IMR-90 (cell line): ENCODE results near the gene VN1R2. TPM values are rescaled to one million over a fixed set of nuclear protein-coding genes. Genes with fewer than 3 reads are reported as not detected.

Experiments
- ATAC-seq: fragments of 200-7000 bp; cut with Tn5 transposase; 2 replicates; pipeline ENCODE4 v1.9.1; 2020; ENCODE audit warnings: low read depth, mild to moderate bottlenecking, moderate library complexity
- BruUV-seq: library from RNA; stranded (reverse); fragments of 400-500 nt; replicated peaks from 2 replicates; lab custom pipeline; 2021; lab: Mats Ljungman, UMichigan
- CTCF ChIA-PET: fragments of 300-600 bp; formaldehyde crosslinking; extraction: SDS; loops from one replicate; lab custom pipeline; 2021; ENCODE audit warnings: antibody characterized with exemption; lab: Yijun Ruan, JAX
- POLR2A ChIA-PET: fragments of 300-600 bp; sonication (Branson Sonifier 250); formaldehyde crosslinking; loops from one replicate; lab custom pipeline; 2022; ENCODE audit warnings: antibody characterized with exemption; ENCODE audit not compliant: unreplicated experiment; lab: Charles Lee
- DNase-seq: peaks from one replicate; pipeline ENCODE4 v3.0.0; 2013
- H2AFZ ChIP-seq: replicated peaks from 2 replicates; pipeline ENCODE3; 2013; ENCODE audit warnings: low read length, mild to moderate bottlenecking; ENCODE audit not compliant: poor library complexity
- H2AK5ac ChIP-seq: 2 replicates; pipeline ENCODE4 v1.6.1; 2013; ENCODE audit warnings: low read depth, low read length, inconsistent platforms
- H2AK9ac ChIP-seq: replicated peaks from 2 replicates; pipeline ENCODE3; 2013; ENCODE audit warnings: mild to moderate bottlenecking, low read depth, low read length, moderate library complexity; ENCODE audit not compliant: poor library complexity
- H2BK120ac ChIP-seq: 2 replicates; pipeline ENCODE4 v1.6.1; 2013; ENCODE audit warnings: low read depth, low read length, inconsistent platforms
- H2BK15ac ChIP-seq: 3 replicates; pipeline ENCODE4 v1.6.1; 2013; ENCODE audit warnings: low read depth, low read length, inconsistent platforms
- H2BK20ac ChIP-seq: 2 replicates; pipeline ENCODE4 v1.6.1; 2013; ENCODE audit warnings: low read depth, mild to moderate bottlenecking, inconsistent platforms, low read length, moderate library complexity
- H2BK5ac ChIP-seq: 2 replicates; pipeline ENCODE4 v1.6.1; 2013; ENCODE audit warnings: mild to moderate bottlenecking, low read depth, low read length, inconsistent platforms; ENCODE audit not compliant: poor library complexity, severe bottlenecking
- H3K14ac ChIP-seq: replicated peaks from 2 replicates; pipeline ENCODE4 v1.6.1; 2013; ENCODE audit warnings: low read depth, low read length, inconsistent platforms
- H3K18ac ChIP-seq: 2 replicates; pipeline ENCODE4 v1.6.1; 2013; ENCODE audit warnings: low read depth, low read length, control low read depth
- H3K23ac ChIP-seq: 2 replicates; pipeline ENCODE4 v1.6.1; 2013; ENCODE audit warnings: low read depth, low read length, inconsistent platforms
- H3K27ac ChIP-seq: 2 replicates; pipeline ENCODE4 v1.5.1; 2013; ENCODE audit warnings: mild to moderate bottlenecking, control low read depth, low read length; ENCODE audit not compliant: insufficient read depth
- H3K27me3 ChIP-seq: 2 replicates; pipeline ENCODE4 v1.6.1; 2013; ENCODE audit warnings: low read length; ENCODE audit not compliant: control insufficient read depth, insufficient read depth
- H3K36me3 ChIP-seq: 2 replicates; pipeline ENCODE4 v1.6.1; 2013; ENCODE audit warnings: low read length, mixed read lengths; ENCODE audit not compliant: control insufficient read depth, insufficient read depth
- H3K4ac ChIP-seq: 2 replicates; pipeline ENCODE4 v1.6.1; 2013; ENCODE audit warnings: low read depth, low read length, inconsistent platforms
- H3K4me1 ChIP-seq: 2 replicates; pipeline ENCODE4 v1.6.1; 2013; ENCODE audit warnings: low read length, mixed read lengths; ENCODE audit not compliant: control insufficient read depth, insufficient read depth
- H3K4me2 ChIP-seq: 2 replicates; pipeline ENCODE4 v1.6.1; 2013; ENCODE audit warnings: low read depth, mild to moderate bottlenecking, control low read depth, low read length, moderate library complexity
- H3K4me3 ChIP-seq: 2 replicates; pipeline ENCODE4 v1.5.1; 2013; ENCODE audit warnings: low read depth, mild to moderate bottlenecking, control low read depth, low read length, moderate library complexity; ENCODE audit not compliant: insufficient read depth
- H3K56ac ChIP-seq: 2 replicates; pipeline ENCODE4 v1.6.1; 2013; ENCODE audit warnings: low read length, inconsistent platforms; ENCODE audit not compliant: insufficient read depth; ENCODE audit errors: extremely low read depth
- H3K79me1 ChIP-seq, 2 experiments: 2 replicates each; pipeline ENCODE4 v1.6.1; 2013; ENCODE audit warnings: low read length in 2 of 2, inconsistent platforms in 1 of 2, low read depth in 1 of 2
- H3K9ac ChIP-seq: 2 replicates; pipeline ENCODE4 v1.6.1; 2013; ENCODE audit warnings: low read depth, low read length, control low read depth
- H3K9me1 ChIP-seq: 2 replicates; pipeline ENCODE4 v1.6.1; 2013; ENCODE audit warnings: low read length, inconsistent platforms; ENCODE audit not compliant: insufficient read depth
- H3K9me3 ChIP-seq: 2 replicates; pipeline ENCODE4 v1.6.1; 2013; ENCODE audit warnings: low read length; ENCODE audit not compliant: control insufficient read depth, insufficient read depth
- H4K20me1 ChIP-seq: 2 replicates; pipeline ENCODE4 v1.6.1; 2013; ENCODE audit warnings: low read length, inconsistent platforms; ENCODE audit not compliant: insufficient read depth
- H4K5ac ChIP-seq: 2 replicates; pipeline ENCODE4 v1.6.1; 2013; ENCODE audit warnings: mild to moderate bottlenecking, low read depth, low read length, control low read depth
- H4K8ac ChIP-seq, 2 experiments: 2 replicates each; pipeline ENCODE4 v1.6.1; 2013; ENCODE audit warnings: low read depth in 2 of 2, low read length in 2 of 2, control low read depth in 1 of 2, inconsistent platforms in 1 of 2
- H4K91ac ChIP-seq: 2 replicates; pipeline ENCODE4 v1.6.1; 2013; ENCODE audit warnings: low read depth, low read length, inconsistent platforms; ENCODE audit not compliant: insufficient read depth
- BHLHE40 ChIP-seq: fragments of 150-350 bp; IDR thresholded peaks from 2 replicates; pipeline ENCODE4 v1.6.1; 2016; ENCODE audit warnings: mild to moderate bottlenecking, low read depth, low read length
- CEBPB ChIP-seq: IDR thresholded peaks from 2 replicates; pipeline ENCODE4 v1.6.1; 2012; ENCODE audit warnings: low read depth, low read length, improper control_type of control experiment
- ELK1 ChIP-seq: fragments of 150-350 bp; IDR thresholded peaks from 2 replicates; pipeline ENCODE4 v1.6.1; 2016; ENCODE audit warnings: low read depth, mild to moderate bottlenecking, low read length, moderate library complexity, borderline replicate concordance
- FOS ChIP-seq: fragments of 150-350 bp; IDR thresholded peaks from 2 replicates; pipeline ENCODE4 v1.6.1; 2016; ENCODE audit warnings: low read depth, low read length
- MAFK ChIP-seq: IDR thresholded peaks from 2 replicates; pipeline ENCODE4 v1.6.1; 2012; ENCODE audit warnings: low read depth, low read length, improper control_type of control experiment
- NFE2L2 ChIP-seq: fragments of 150-350 bp; IDR thresholded peaks from 2 replicates; pipeline ENCODE4 v1.6.1; 2016; ENCODE audit warnings: low read depth, mild to moderate bottlenecking, low read length
- POLR2A ChIP-seq: IDR thresholded peaks from 2 replicates; pipeline ENCODE4 v1.6.1; 2012; ENCODE audit warnings: mild to moderate bottlenecking, low read depth, low read length
- RFX5 ChIP-seq: IDR thresholded peaks from 2 replicates; pipeline ENCODE4 v1.8.0; 2012; ENCODE audit warnings: low read depth, mild to moderate bottlenecking, low read length, moderate library complexity
- SMC3 ChIP-seq: fragments of 150-350 bp; IDR thresholded peaks from 2 replicates; pipeline ENCODE4 v1.6.1; 2016; ENCODE audit warnings: low read depth, mild to moderate bottlenecking, antibody characterized with exemption, low read length, moderate library complexity
- USF2 ChIP-seq: fragments of 150-350 bp; IDR thresholded peaks from 2 replicates; pipeline ENCODE4 v1.6.1; 2017; ENCODE audit warnings: mild to moderate bottlenecking, antibody characterized with exemption, low read length, low read depth
- WGBS, 2 experiments: methylation state at CpG; one replicate each; pipeline versions ENCODE4 v1.1.5 to v1.1.7; 2013; ENCODE audit warnings: missing lambda C conversion rate in 2 of 2; ENCODE audit not compliant: insufficient read length in 1 of 2; ENCODE audit errors: extremely low coverage in 2 of 2; 5-methylcytosine and 5-hydroxymethylcytosine counted together
- dilution Hi-C: fragments of 300-500 bp; cut with HindIII; formaldehyde crosslinking; loops from one replicate; pipeline ENCODE4 v1.14.3; 2018; ENCODE audit warnings: low sequenced_read_pairs; ENCODE audit not compliant: unreplicated experiment
- in situ Hi-C: fragments of 300-500 bp; cut with MboI; formaldehyde crosslinking; loops from 3 replicates; pipeline ENCODE4 v1.14.3; 2019; ENCODE audit warnings: low sequenced_read_pairs, inconsistent platforms, mixed read lengths
- intact Hi-C: fragments of 100-400 bp; cut with micrococcal nuclease; formaldehyde crosslinking; loops from 2 replicates; pipeline ENCODE4 v1.10.0; 2022
- polyA plus RNA-seq, 3 experiments: library from polyadenylated mRNA; depleted of rRNA; stranded (reverse); fragments of >200 nt; gene quantifications; 2 replicates each; pipeline ENCODE4 v1.2.3, GENCODE V29; 2012; ENCODE audit warnings: low replicate concordance in 1 of 3
- total RNA-seq: library from RNA; depleted of rRNA; stranded (reverse); fragments of >200 nt; gene quantifications from 2 replicates; pipeline ENCODE4 v1.2.3, GENCODE V29; 2012

VN1R2 gene
- total and polyA plus RNA-seq, 2 of the 4 experiments (the other 2 are of a cell fraction), result not detected

GRCh38 chr19:53212703-53213320, 45.3 kb upstream of the VN1R2 start:
- H3K4me2 ChIP-seq, result no peak overlapping the region
- H4K20me1 ChIP-seq, result no peaks in the 10 kb centered on the region
- ATAC-seq (no peak), DNase-seq (no peak)
- H3K9me3 ChIP-seq, result peaks cover 72% of the 10 kb centered on the region
- ChIA-PET POLR2A (no interaction called here), CTCF (no interaction called here)
- H2BK20ac ChIP-seq, result no peak overlapping the region
- H3K14ac ChIP-seq, result no peak overlapping the region
- no peaks in the 10 kb centered on the region for H3K27me3 ChIP-seq
- H3K4me1 ChIP-seq, result no peaks in the 10 kb centered on the region
- H2AK9ac ChIP-seq, result no peak overlapping the region
- H3K18ac ChIP-seq, result no peak overlapping the region
- no peak overlapping the region for H3K4me3 ChIP-seq
- H3K56ac ChIP-seq, result no peak overlapping the region
- H3K9me1 ChIP-seq, result no peaks in the 10 kb centered on the region
- H2AK5ac ChIP-seq, result no peak overlapping the region
- no peak overlapping the region for H2BK15ac ChIP-seq
- no CpG with 5 or more reads among the region's 2 CpGs for WGBS, 2 experiments
- in situ Hi-C loops (no loop called here), intact Hi-C loops (no loop called here), dilution Hi-C loops (no loop called here)
- H2AFZ ChIP-seq, result no peak overlapping the region
- H3K27ac ChIP-seq, result no peak overlapping the region
- H4K5ac ChIP-seq, result no peak overlapping the region
- no peak overlapping the region for H4K91ac ChIP-seq
- BruUV-seq, result no TSS peak
- no peak overlapping the region for H2BK5ac ChIP-seq
- no peak overlapping the region for H3K9ac ChIP-seq
- H4K8ac ChIP-seq, result no peak overlapping the region
- TF ChIP-seq FOS (no peak), MAFK (no peak), CEBPB (no peak), POLR2A (no peak), ELK1 (no peak), SMC3 (no peak), USF2 (no peak), RFX5 (no peak), NFE2L2 (no peak), BHLHE40 (no peak)
- H3K79me1 ChIP-seq, result no peaks in the 10 kb centered on the region
- H3K23ac ChIP-seq, result no peak overlapping the region
- peaks cover 4% of the 10 kb centered on the region; the same call in 1 of the 2 replicates for H3K36me3 ChIP-seq
- no peak overlapping the region for H2BK120ac ChIP-seq
- no peak overlapping the region for H3K4ac ChIP-seq
